ENCODE data around the gene TMEM235. TPM values are rescaled to one million over a fixed set of nuclear protein-coding genes. Genes with fewer than 3 reads are reported as not detected.

Gene TMEM235
- polyA plus RNA-seq, 1 of the 3 experiments (the other 2 are of a cell fraction): not detected

GRCh38 chr17:78264590-78264989 is 33.2 kb downstream of the TMEM235 start:
- Histone ChIP-seq H3K27me3 (ENCODE audit: insufficient read depth) (no peaks in the 10 kb centered on the region), H3K9me2 (no peaks in the 10 kb centered on the region), H3K4me2 (no peak overlapping the region), H3K4me3 (ENCODE audit: low read depth in 2 of 2, low read length in 1 of 2) (no peak overlapping the region), H3K4me1 (ENCODE audit: control insufficient read depth in 1 of 2, insufficient read depth in 2 of 2, low read depth in 1 of 2, low read length in 1 of 2) (peaks cover 0 to 62% of the 10 kb centered on the region in 2 experiments; a peak in 2 of 4 replicates), H2AFZ (ENCODE audit: low read depth) (no peak overlapping the region), H3K27ac (ENCODE audit: low read depth in 2 of 2, low read length in 1 of 2) (peak overlapping the region in 1 of 2 experiments; percentile 31; a peak in 1 of 4 replicates), H3K9me3 (no peaks in the 10 kb centered on the region), H3K9ac (no peak overlapping the region), H3F3A (replicated peaks; ENCODE audit: insufficient read depth) (no peaks in the 10 kb centered on the region), H3K79me2 (ENCODE audit: insufficient read depth) (no peaks in the 10 kb centered on the region), H3K36me3 (replicated peaks in 1 of 2; ENCODE audit: control insufficient read depth in 1 of 2, insufficient read depth in 2 of 2, low read length in 1 of 2) (no peaks in the 10 kb centered on the region), H4K20me1 (ENCODE audit: insufficient read depth) (no peaks in the 10 kb centered on the region)
- POLR2A ChIA-PET: interaction anchor here (1.6 to 1.9 kb wide), 2 partner anchors 9 to 10 kb away, joined by 3 to 10 read pairs; no protein-coding TSS in a partner anchor
- WGBS (ENCODE audit: low lambda C conversion rate): 78% methylated on average over 5 of the region's 5 CpGs
- DNase-seq: peak; percentile 30
- CTCF ChIA-PET: interaction anchor here (1.1 to 6.7 kb wide), 3 partner anchors 9 to 97 kb away, joined by 4 to 60 read pairs (median 6); no protein-coding TSS in a partner anchor
- TF ChIP-seq MEF2A (IDR thresholded peaks at IDR 0.05; ENCODE audit: borderline replicate concordance, low read depth) (no peak), MAX (IDR thresholded peaks at IDR 0.05; ENCODE audit: low read depth) (no peak), ELF1 (IDR thresholded peaks at IDR 0.05) (no peak), FOSL2 (IDR thresholded peaks at IDR 0.05; ENCODE audit: borderline replicate concordance, low read depth) (no peak), TCF12 (IDR thresholded peaks at IDR 0.05) (no peak), SIN3A (IDR thresholded peaks at IDR 0.05; ENCODE audit: borderline replicate concordance, low read depth, low read length) (no peak)

- Histone ChIP-seq H4K20me1 (ENCODE audit: insufficient read depth) (no peaks in the 10 kb centered on the region), H3K4me2 (no peak overlapping the region), H3F3A (replicated peaks; ENCODE audit: insufficient read depth) (no peaks in the 10 kb centered on the region), H2AFZ (ENCODE audit: low read depth) (no peak overlapping the region), H3K27me3 (ENCODE audit: insufficient read depth) (no peaks in the 10 kb centered on the region), H3K27ac (ENCODE audit: low read depth in 2 of 2, low read length in 1 of 2) (peak overlapping the region in 1 of 2 experiments; percentile 50; a peak in 2 of 4 replicates), H3K9me2 (no peaks in the 10 kb centered on the region), H3K79me2 (ENCODE audit: insufficient read depth) (no peaks in the 10 kb centered on the region), H3K9me3 (no peaks in the 10 kb centered on the region), H3K4me3 (ENCODE audit: low read depth in 2 of 2, low read length in 1 of 2) (no peak overlapping the region), H3K4me1 (ENCODE audit: control insufficient read depth in 1 of 2, insufficient read depth in 2 of 2, low read depth in 1 of 2, low read length in 1 of 2) (peaks cover 0 to 65% of the 10 kb centered on the region in 2 experiments; a peak in 2 of 4 replicates), H3K36me3 (replicated peaks in 1 of 2; ENCODE audit: control insufficient read depth in 1 of 2, insufficient read depth in 2 of 2, low read length in 1 of 2) (no peaks in the 10 kb centered on the region), H3K9ac (no peak overlapping the region)
- DNase-seq: peak; percentile 20
- CTCF ChIA-PET: interaction anchor here (1.1 to 6.7 kb wide), 3 partner anchors 9 to 96 kb away, joined by 4 to 60 read pairs (median 6); no protein-coding TSS in a partner anchor
- TF ChIP-seq USF2 (IDR thresholded peaks at IDR 0.05; ENCODE audit: borderline replicate concordance, low read depth, low read length): no peak
- TF ChIP-seq JUND (IDR thresholded peaks at IDR 0.05): no peak
- no peak for TF ChIP-seq RAD21 (IDR thresholded peaks at IDR 0.05; ENCODE audit: low read length)
- no peak for TF ChIP-seq POLR2AphosphoS5 (IDR thresholded peaks at IDR 0.05; ENCODE audit: low read depth, low read length)
- TF ChIP-seq RCOR1 (IDR thresholded peaks at IDR 0.05; ENCODE audit: low read length): no peak
- 97% methylated on average over 10 of the region's 10 CpGs for WGBS (ENCODE audit: low lambda C conversion rate)
- POLR2A ChIA-PET: no interaction called here
These were observed 33.7 kb downstream of the TMEM235 start for GRCh38 chr17:78265121-78265520.

DNA sequence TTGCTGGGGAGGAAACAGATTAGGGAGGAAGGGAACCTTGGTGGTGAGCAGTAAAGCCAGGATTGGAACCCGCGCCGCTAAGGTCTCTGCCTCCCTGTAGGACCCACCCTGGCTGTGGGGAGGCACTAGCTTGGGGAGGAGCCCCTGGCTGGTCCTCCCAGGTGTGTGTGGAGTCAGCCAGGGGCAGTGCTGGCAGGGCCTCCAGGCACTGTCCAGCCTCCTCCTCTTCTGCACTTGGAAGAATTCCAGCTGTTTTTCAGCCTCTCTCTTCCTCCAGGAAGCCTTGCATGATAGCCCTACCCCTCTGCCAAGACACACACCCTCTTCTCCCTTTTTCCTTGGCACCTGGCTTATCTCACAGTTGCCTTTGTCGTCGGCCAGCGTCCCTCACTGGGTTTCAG is 34.8 kb downstream of the TMEM235 start:
- CTCF ChIA-PET: interaction anchor here (1.2 to 6.7 kb wide), 3 partner anchors 15 to 156 kb away, joined by 4 to 60 read pairs (median 6); no protein-coding TSS in a partner anchor
- WGBS (ENCODE audit: low lambda C conversion rate): 75% methylated on average over 6 of the region's 6 CpGs

More for the DNA sequence above, 34.8 kb downstream of the TMEM235 start:
- H4K20me1 ChIP-seq (ENCODE audit: insufficient read depth): no peaks in the 10 kb centered on the region
- H3K4me3 ChIP-seq (ENCODE audit: low read depth in 2 of 2, low read length in 1 of 2): no peak overlapping the region
- H2AFZ ChIP-seq (ENCODE audit: low read depth): no peak overlapping the region
- H3K4me2 ChIP-seq: no peak overlapping the region
- POLR2A ChIA-PET: interaction anchor here (1.0 to 1.4 kb wide), 2 partner anchors 7 to 10 kb away, joined by 3 read pairs; no protein-coding TSS in a partner anchor
- no peaks in the 10 kb centered on the region for H3K27me3 ChIP-seq (ENCODE audit: insufficient read depth)
- no peaks in the 10 kb centered on the region for H3K79me2 ChIP-seq (ENCODE audit: insufficient read depth)
- H3F3A ChIP-seq (replicated peaks; ENCODE audit: insufficient read depth): no peaks in the 10 kb centered on the region
- H3K36me3 ChIP-seq (replicated peaks in 1 of 2; ENCODE audit: control insufficient read depth in 1 of 2, insufficient read depth in 2 of 2, low read length in 1 of 2): no peaks in the 10 kb centered on the region
- peak; percentile 32 for DNase-seq
- TF ChIP-seq MEF2A (IDR thresholded peaks at IDR 0.05; ENCODE audit: borderline replicate concordance, low read depth): no peak
- TF ChIP-seq RAD21 (IDR thresholded peaks at IDR 0.05; ENCODE audit: low read length): no peak
- peak overlapping the region in 1 of 2 experiments; percentile 91; a peak in 2 of 4 replicates for H3K27ac ChIP-seq (ENCODE audit: low read depth in 2 of 2, low read length in 1 of 2)
- no peak overlapping the region for H3K9ac ChIP-seq
- H3K9me3 ChIP-seq: no peaks in the 10 kb centered on the region
- H3K4me1 ChIP-seq (ENCODE audit: control insufficient read depth in 1 of 2, insufficient read depth in 2 of 2, low read depth in 1 of 2, low read length in 1 of 2): peaks cover 0 to 70% of the 10 kb centered on the region in 2 experiments; a peak in 2 of 4 replicates
- no peaks in the 10 kb centered on the region for H3K9me2 ChIP-seq

All from SK-N-SH (cell line).